CD4-positive, alpha-beta T cell (primary cell): ENCODE measurements around the gene STK26. TPM values are rescaled to one million over a fixed set of nuclear protein-coding genes. Genes with fewer than 3 reads are reported as not detected.

Experiments used
- ATAC-seq: fragments of 200-7000 bp; cut with Tn5 transposase; one replicate; pipeline ENCODE4 v1.10.0; 2022; ENCODE audit warnings: mild to moderate bottlenecking; ENCODE audit not compliant: poor library complexity
- CTCF ChIA-PET: fragments of 350-600 bp; sonication (Branson Sonifier 250); formaldehyde crosslinking; loops from one replicate; lab custom pipeline; 2021; ENCODE audit warnings: antibody characterized with exemption, inconsistent platforms; lab: Charles Lee
- POLR2A ChIA-PET: fragments of 350-600 bp; sonication (Branson Sonifier 250); formaldehyde crosslinking; loops from one replicate; lab custom pipeline; 2021; ENCODE audit warnings: antibody characterized with exemption, inconsistent platforms; lab: Charles Lee
- DNase-seq, 14 experiments: peaks; one replicate each; pipeline ENCODE4 v3.0.0-alpha.2; 2013 to 2020; ENCODE audit warnings: mixed read lengths in 2 of 14
- H3K27ac ChIP-seq, 2 donors: one replicate each; pipeline versions ENCODE4 v1.5.1 to v1.7.0; 2013; ENCODE audit warnings: low read length in 2 of 2, low read depth in 1 of 2, mild to moderate bottlenecking in 1 of 2
- H3K27me3 ChIP-seq, 2 experiments: 1 replicate in 1 of 2; 2 replicates in 1 of 2; pipeline versions ENCODE4 v1.6.1 to v1.7.0; 2013; ENCODE audit warnings: low read length in 2 of 2, control low read depth in 1 of 2, mild to moderate bottlenecking in 1 of 2, moderate library complexity in 1 of 2; ENCODE audit not compliant: insufficient read depth in 2 of 2, control insufficient read depth in 1 of 2
- H3K36me3 ChIP-seq: one replicate; pipeline ENCODE4 v1.6.1; 2013; ENCODE audit warnings: low read length, control low read depth; ENCODE audit not compliant: insufficient read depth
- H3K4me1 ChIP-seq: one replicate; pipeline ENCODE4 v1.6.1; 2013; ENCODE audit warnings: low read length, control low read depth; ENCODE audit not compliant: insufficient read depth
- H3K4me3 ChIP-seq: one replicate; pipeline ENCODE4 v1.5.1; 2013; ENCODE audit warnings: mild to moderate bottlenecking, low read length, moderate library complexity
- H3K9me3 ChIP-seq, 2 experiments: 1 replicate in 1 of 2; 2 replicates in 1 of 2; pipeline versions ENCODE4 v1.6.1 to v1.7.0; 2013; ENCODE audit warnings: low read length in 2 of 2, mild to moderate bottlenecking in 2 of 2, control low read depth in 1 of 2, moderate library complexity in 1 of 2; ENCODE audit not compliant: control insufficient read depth in 1 of 2, insufficient read depth in 1 of 2
- H3K27ac Mint-ChIP-seq: one replicate; pipeline ENCODE4 v1.8.0; 2020; ENCODE audit warnings: mixed read lengths
- H3K27me3 Mint-ChIP-seq: one replicate; pipeline ENCODE4 v1.8.0; 2021; ENCODE audit warnings: mixed read lengths
- H3K36me3 Mint-ChIP-seq: one replicate; pipeline ENCODE4 v1.8.0; 2021; ENCODE audit warnings: low read depth, mixed read lengths
- H3K4me1 Mint-ChIP-seq: one replicate; pipeline ENCODE4 v1.8.0; 2021; ENCODE audit warnings: low read depth, mixed read lengths
- H3K4me3 Mint-ChIP-seq: one replicate; pipeline ENCODE4 v1.8.0; 2020; ENCODE audit warnings: mild to moderate bottlenecking, mixed read lengths
- H3K9me3 Mint-ChIP-seq: one replicate; pipeline ENCODE4 v1.8.0; 2020; ENCODE audit warnings: mixed read lengths
- intact Hi-C, 2 experiments: fragments of 100-400 bp; cut with DNase I in 1 of 2; cut with micrococcal nuclease in 1 of 2; formaldehyde crosslinking; loops; one replicate each; pipeline versions ENCODE4 v1.15.1 to v1.9.0; 2023 to 2025; cut with DNase I, micrococcal nuclease
- total RNA-seq, 174 experiments: library from RNA in 2 of 174; stranded (reverse) in 2 of 174; gene quantifications; one replicate each; pipeline ENCODE4 v1.2.3 and lab custom pipeline; 2021 to 2026
- TF ChIP-seq, protein P1 (sequence below): fragments of 200-600 bp; IDR thresholded peaks from one replicate; pipeline ENCODE4 v1.8.0; 2022; ENCODE audit warnings: antibody characterized with exemption, mild to moderate bottlenecking

The STK26 gene
- total RNA-seq, 2 experiments from 2014 or later: 25.2 to 27.9 TPM

- Mint-ChIP-seq H3K27ac (no peak overlapping the region), H3K36me3 (no peaks in the 10 kb centered on the region), H3K4me1 (peaks cover 54% of the 10 kb centered on the region), H3K9me3 (no peaks in the 10 kb centered on the region), H3K27me3 (no peaks in the 10 kb centered on the region), H3K4me3 (no peak overlapping the region)
- Histone ChIP-seq H3K9me3 (no peaks in the 10 kb centered on the region), H3K27ac (no peak overlapping the region), H3K4me3 (no peak overlapping the region), H3K27me3 (no peaks in the 10 kb centered on the region), H3K4me1 (no peaks in the 10 kb centered on the region), H3K36me3 (peaks cover 5% of the 10 kb centered on the region)
- DNase-seq (no peak), ATAC-seq (no peak)
- CTCF ChIA-PET: no interaction called here
- intact Hi-C loops: no loop called here
- TF ChIP-seq, protein P1, sequence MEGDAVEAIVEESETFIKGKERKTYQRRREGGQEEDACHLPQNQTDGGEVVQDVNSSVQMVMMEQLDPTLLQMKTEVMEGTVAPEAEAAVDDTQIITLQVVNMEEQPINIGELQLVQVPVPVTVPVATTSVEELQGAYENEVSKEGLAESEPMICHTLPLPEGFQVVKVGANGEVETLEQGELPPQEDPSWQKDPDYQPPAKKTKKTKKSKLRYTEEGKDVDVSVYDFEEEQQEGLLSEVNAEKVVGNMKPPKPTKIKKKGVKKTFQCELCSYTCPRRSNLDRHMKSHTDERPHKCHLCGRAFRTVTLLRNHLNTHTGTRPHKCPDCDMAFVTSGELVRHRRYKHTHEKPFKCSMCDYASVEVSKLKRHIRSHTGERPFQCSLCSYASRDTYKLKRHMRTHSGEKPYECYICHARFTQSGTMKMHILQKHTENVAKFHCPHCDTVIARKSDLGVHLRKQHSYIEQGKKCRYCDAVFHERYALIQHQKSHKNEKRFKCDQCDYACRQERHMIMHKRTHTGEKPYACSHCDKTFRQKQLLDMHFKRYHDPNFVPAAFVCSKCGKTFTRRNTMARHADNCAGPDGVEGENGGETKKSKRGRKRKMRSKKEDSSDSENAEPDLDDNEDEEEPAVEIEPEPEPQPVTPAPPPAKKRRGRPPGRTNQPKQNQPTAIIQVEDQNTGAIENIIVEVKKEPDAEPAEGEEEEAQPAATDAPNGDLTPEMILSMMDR: no peak
- POLR2A ChIA-PET: no interaction called here
These were observed 20.9 kb downstream of the STK26 start for GRCh38 chrX:132043977-132044376.

DNA sequence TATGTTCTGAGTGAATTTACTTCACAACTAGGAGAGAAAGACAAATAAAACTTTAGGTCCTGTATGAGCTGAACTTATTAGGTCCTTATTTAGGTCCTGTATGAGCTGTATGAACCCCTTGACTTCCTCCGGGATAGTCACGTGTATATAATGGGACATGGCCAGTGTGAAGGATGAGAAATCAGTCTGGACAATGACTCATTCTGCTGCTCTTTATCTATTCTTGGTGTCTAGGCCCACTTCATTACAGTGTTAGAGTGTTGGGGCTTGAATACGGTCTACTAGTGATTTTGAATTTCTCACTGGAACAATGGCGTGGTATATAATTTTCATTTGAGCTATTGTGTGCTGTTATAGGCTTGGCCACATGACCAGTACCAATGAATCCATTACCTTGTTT, 21.9 kb downstream of the STK26 start:
- Mint-ChIP-seq H3K4me3 (no peak overlapping the region), H3K27me3 (no peaks in the 10 kb centered on the region), H3K27ac (no peak overlapping the region), H3K36me3 (peaks cover 5% of the 10 kb centered on the region), H3K9me3 (no peaks in the 10 kb centered on the region), H3K4me1 (peaks cover 53% of the 10 kb centered on the region)
- Histone ChIP-seq H3K4me3 (no peak overlapping the region), H3K36me3 (peaks cover 5% of the 10 kb centered on the region), H3K4me1 (no peaks in the 10 kb centered on the region), H3K27me3 (no peaks in the 10 kb centered on the region), H3K9me3 (no peaks in the 10 kb centered on the region), H3K27ac (no peak overlapping the region)
- DNase-seq: peak in 1 of 14 experiments; percentile 11
- CTCF ChIA-PET: no interaction called here
- POLR2A ChIA-PET: interaction anchor here (1.2 kb wide), 1 partner anchor 21 kb away, joined by 3 read pairs; no protein-coding TSS in a partner anchor
- TF ChIP-seq, protein P1: no peak
- intact Hi-C loops: no loop called here
- no peak for ATAC-seq

- TF ChIP-seq, protein P1: no peak
- H3K4me1 Mint-ChIP-seq: peaks cover 52% of the 10 kb centered on the region
- H3K36me3 ChIP-seq: peaks cover 5% of the 10 kb centered on the region
- no peak overlapping the region for H3K27ac Mint-ChIP-seq
- no peak overlapping the region for H3K4me3 ChIP-seq
- no peak overlapping the region for H3K4me3 Mint-ChIP-seq
- H3K27me3 Mint-ChIP-seq: no peaks in the 10 kb centered on the region
- H3K4me1 ChIP-seq: no peaks in the 10 kb centered on the region
- peaks cover 7% of the 10 kb centered on the region for H3K36me3 Mint-ChIP-seq
- ChIA-PET POLR2A (interaction anchor here (1.2 kb wide), 1 partner anchor 21 kb away, joined by 3 read pairs; no protein-coding TSS in a partner anchor), CTCF (no interaction called here)
- H3K9me3 ChIP-seq: no peaks in the 10 kb centered on the region
- no peaks in the 10 kb centered on the region for H3K27me3 ChIP-seq
- DNase-seq (no peak), ATAC-seq (no peak)
- H3K9me3 Mint-ChIP-seq: no peaks in the 10 kb centered on the region
- intact Hi-C loops: no loop called here
- H3K27ac ChIP-seq: no peak overlapping the region
These were observed 22.4 kb downstream of the STK26 start for GRCh38 chrX:132045456-132045855.
